Cardiac septum (tissue), 1 donor: Measurements from ENCODE around the gene PLEKHG4. TPM values are rescaled to one million over a fixed set of nuclear protein-coding genes. Genes with fewer than 3 reads are reported as not detected.

ENCODE experiments used
- DNase-seq: peaks from one replicate; pipeline ENCODE4 v3.0.0-alpha.2; 2020; ENCODE audit warnings: low spot score
- intact Hi-C: fragments of 100-400 bp; cut with DNase I; formaldehyde crosslinking; loops from one replicate; pipeline ENCODE4 v1.14.0; 2022
- total RNA-seq: library from RNA; stranded (reverse); fragmentation: NEBNext Ultra II Directional; extraction: Animal tissue kit (Norgen Biotek cat#: 25700); gene quantifications from one replicate; pipeline ENCODE4 v1.2.1, GENCODE V29; 2021
- donor health status: DM: no; HTN: no; CAD: no.

Gene PLEKHG4
- total RNA-seq, 1 donor from 2014 or later = 0.70 TPM

DNA sequence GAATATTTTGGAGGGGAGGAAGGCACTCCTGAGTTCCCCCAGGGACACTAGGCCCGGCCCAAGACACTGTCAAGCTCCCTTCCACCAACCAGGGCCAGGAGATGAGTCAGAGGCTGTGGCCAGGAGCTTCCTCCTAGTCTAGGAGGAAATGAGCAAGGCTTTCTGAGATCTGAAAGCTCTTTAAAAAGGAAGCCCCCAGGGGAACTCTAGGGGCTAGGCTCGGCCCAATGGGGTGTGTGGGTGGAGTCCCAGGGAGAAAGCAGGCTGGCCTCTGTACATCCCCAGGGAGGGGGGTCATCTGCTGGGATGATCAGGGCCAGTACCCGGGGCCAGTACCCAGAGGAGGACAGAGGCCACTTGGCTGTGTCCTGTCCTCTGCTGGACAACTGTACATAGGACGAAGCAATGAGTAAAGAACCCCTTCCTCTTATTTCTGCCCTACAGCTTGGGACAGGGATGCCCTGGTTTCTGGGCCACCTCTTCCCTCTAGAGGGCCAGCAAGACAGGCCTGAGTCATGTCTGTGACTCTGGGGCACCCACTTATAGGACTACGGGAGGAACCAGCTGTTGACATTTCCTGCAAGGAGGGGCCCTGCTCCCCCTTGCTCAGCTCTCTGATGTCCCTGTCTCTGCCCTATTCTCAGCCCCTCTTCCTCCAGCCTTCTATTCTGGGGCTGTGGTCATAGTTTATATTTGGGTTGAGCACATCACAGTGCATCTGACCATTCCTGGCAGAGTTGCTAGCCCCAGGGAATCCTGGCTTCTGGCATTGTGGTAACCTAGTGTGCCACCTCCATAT, 34.7 kb upstream of the PLEKHG4 start:
- DNase-seq = peak; percentile 95
- intact Hi-C loops = loop anchor here (5.0 kb wide), 1 partner anchor 267 kb away; no protein-coding TSS in a partner anchor

DNA sequence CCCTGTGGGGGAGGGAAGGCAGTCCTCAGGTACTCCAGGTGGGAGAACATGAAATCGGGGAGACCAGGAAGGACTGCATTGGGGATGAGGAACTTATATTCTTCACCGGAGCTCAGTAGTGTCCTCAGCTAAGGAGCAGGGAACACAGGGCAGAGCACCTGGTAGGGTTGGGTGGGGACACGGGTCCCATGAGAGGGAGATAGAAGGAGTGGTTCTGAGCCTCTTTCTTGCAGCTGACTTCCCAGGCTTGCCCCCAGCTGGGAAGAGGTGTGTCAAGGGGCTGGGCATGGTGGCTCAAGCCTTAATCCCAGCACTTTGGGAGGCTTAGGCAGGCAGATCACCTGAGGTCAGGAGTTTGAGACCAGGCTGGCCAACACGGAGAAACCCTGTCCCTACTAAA, 34.1 kb upstream of the PLEKHG4 start:
- intact Hi-C loops = loop anchor here (5.0 kb wide), 1 partner anchor 268 kb away; no protein-coding TSS in a partner anchor
- DNase-seq = no peak

DNA sequence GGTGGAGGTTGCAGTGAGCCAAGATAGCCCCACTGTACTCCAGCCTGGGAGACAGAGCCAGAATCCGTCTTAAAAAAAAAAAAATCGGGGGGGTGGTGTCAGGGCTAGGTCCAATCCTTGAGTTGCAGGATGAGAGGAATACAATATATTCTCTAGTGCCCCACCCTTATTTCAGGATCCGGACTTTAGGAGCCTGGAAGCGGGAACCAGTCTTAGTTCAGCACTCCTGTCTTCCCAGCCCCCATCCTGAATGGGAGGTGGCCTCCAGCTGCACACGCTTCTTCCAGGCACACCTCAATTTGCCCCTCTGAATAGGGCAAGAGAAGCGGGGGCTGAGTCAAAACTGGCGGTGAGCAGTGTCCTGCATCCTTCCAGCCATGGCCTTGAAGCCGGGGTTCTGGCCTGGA, 33.7 kb upstream of the PLEKHG4 start:
- intact Hi-C loops = loop anchor here (5.0 kb wide), 1 partner anchor 268 kb away; no protein-coding TSS in a partner anchor

DNA sequence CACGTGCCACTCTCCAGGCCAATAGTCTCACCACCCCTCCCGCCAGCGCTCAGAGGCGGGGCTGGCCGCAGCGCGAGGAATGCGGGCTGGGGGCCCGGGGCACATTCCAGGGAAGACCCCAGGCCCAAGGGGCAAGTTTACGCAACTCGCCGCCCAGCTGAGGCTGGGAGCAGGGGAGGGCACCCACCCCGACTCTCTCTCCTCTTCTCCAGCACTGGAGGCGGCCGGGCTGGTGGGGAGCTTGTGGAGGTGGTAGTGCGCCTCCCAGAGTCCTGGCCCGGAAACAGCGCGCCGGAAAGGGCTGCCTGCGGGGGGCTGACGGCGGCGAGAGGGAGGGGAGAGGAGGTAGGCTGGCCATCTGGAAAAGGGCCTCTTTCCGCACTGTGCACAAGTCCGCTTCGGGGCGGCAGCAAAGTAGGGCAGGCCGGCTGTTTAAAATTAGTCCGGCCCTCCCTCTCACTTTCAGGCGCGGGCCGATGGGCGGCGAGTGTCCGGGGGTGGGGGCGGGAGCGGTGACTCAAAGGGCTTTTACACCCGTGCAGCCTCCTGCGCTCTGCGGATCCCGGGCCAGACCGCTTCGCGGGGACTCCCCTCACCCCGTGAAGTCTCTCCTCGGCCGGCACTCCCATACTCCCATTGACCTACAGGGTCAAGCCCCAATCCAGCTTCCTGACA, 33.1 kb upstream of the PLEKHG4 start:
- intact Hi-C loops = loop anchor here (5.0 kb wide), 1 partner anchor 269 kb away; no protein-coding TSS in a partner anchor
- DNase-seq = peak; percentile 93

More for the DNA sequence above, 33.7 kb upstream of the PLEKHG4 start:
- no peak for DNase-seq

DNA sequence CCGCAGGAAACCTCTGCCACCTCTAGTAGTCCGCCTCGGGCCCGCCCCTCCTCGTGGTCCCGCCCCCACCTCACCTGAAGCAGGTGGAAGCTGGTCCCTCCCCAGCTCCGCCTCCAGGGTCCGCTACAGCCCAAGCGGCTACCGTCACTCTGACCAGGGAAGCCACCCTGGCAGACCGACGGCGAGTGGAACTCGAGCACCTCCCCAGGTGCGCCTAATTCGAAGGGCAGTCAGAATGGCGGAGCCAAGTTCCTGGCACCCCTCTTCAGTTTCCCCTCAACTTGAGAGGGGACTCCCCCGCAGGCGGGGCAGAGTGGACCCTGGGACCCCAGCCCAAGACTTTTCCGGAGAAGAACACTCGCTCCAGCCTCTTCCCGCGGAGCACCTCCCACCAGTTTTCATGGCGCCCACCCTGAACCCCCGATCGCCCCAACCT, 32.6 kb upstream of the PLEKHG4 start:
- intact Hi-C loops = loop anchor here (1.0 to 5.0 kb wide), 2 partner anchors 20 to 269 kb away; no protein-coding TSS in a partner anchor
- DNase-seq = peak; percentile 87

DNA sequence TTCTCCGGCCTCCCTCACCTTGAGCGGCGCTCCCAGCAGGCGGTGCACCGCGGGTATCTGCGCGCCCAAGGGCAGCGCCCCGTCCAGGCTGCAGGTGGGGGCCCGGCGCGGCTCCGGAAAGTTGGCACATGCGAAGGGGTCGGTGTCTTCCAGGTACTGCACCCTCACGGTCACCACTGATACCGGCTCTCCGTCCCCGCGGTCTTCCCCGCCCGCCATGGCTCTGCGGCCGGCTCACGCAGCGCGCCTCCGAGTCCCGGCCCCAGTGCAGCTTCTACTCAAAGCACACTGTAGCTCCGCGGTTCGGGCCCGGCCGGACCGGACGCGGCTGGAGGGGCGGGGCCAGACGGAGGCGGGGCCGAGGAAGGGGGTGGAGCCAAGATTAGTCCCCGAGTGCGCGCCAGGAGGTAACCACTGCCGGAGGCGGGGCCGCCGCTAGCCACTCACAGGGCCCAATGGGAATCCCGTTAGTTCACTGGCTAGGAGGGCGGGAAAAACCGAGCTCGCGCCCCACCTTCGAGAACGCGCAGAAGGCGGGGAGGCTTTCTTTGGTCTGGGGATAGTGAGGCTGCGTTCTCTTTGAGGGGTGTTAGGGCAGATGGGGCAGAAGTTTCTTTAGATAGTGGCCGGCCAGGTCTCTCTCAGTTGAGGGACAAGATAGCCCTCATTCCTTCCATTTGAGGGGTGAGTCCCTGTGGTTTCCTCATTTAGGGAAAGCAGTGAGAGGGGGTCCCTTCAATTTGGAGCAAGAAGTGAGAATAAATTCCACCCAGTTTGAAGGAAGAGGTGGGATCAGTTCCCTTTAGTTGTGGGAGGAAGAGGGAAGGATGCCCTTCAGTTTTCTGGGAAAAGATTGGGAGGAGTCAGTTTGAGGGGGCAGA, 31.9 kb upstream of the PLEKHG4 start, which contains the start of gene FHOD1:
Gene FHOD1, minus strand, starts transcription at position 290 of the 881 bp plus-strand sequence. Its CDS starts 71 bp downstream, at position 219.
- peak; percentile 100 for DNase-seq
- intact Hi-C loops = loop anchor here (1.0 to 5.0 kb wide), 2 partner anchors 21 to 270 kb away; no protein-coding TSS in a partner anchor

DNA sequence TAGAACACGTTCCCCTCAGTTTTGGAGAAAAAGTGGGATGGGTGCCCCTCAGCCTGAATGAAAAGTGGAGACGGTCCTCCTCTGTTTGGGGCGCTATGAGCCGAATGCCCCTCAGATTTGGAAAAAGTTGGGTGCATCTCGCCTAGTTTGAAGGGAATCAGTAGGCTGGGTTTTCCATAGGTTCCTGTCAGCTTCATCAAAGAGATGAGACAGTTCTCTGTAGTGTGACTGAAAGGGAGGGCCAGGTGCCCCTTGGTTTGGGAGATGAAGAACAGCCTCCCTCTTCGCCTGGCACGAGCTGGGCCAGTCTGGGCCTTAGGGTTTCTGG, 31.3 kb upstream of the PLEKHG4 start:
- DNase-seq = no peak
- intact Hi-C loops = loop anchor here (5.0 kb wide), 1 partner anchor 271 kb away; no protein-coding TSS in a partner anchor

DNA sequence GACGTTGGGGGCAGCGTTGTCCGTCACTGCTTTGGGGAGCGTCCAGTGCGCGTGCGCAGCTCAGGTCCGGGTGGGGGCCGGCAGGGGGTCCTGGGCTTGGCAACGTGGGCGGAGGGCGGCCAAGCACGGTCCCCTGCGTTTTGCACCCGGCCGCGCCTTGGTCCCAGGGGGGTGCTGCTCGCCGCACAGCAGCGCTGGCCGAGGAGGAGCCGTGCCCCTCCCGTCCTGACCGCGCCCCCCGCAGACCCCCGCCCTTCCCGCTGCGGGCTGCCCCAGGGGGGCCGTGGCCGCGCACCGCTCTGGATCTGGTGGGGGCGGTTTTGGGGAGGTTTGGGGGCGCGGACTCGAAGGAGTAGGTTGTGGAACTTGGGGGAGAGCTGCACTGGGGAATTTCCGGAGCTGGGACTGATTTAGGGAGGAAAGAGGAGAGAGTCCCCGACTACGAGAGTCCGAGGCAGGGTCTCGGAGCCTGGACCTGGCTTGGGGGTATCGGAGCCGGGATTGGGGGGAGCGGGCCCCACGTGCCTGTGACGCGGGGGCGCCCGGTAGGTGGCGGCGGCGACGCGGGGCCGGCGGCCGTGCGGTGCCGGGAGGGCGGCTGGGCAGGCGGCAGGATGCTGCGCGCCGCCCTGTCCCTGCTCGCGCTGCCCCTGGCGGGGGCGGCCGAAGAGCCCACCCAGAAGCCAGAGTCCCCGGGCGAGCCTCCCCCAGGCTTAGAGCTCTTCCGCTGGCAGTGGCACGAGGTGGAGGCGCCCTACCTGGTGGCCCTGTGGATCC, 30.7 kb upstream of the PLEKHG4 start, which contains the start of gene SLC9A5:
Gene SLC9A5, plus strand, starts transcription at position 579 of the 777 bp plus-strand sequence. Its CDS starts 36 bp downstream, at position 615.
- peak; percentile 82 for DNase-seq
- intact Hi-C loops = loop anchor here (5.0 kb wide), 1 partner anchor 271 kb away; no protein-coding TSS in a partner anchor

DNA sequence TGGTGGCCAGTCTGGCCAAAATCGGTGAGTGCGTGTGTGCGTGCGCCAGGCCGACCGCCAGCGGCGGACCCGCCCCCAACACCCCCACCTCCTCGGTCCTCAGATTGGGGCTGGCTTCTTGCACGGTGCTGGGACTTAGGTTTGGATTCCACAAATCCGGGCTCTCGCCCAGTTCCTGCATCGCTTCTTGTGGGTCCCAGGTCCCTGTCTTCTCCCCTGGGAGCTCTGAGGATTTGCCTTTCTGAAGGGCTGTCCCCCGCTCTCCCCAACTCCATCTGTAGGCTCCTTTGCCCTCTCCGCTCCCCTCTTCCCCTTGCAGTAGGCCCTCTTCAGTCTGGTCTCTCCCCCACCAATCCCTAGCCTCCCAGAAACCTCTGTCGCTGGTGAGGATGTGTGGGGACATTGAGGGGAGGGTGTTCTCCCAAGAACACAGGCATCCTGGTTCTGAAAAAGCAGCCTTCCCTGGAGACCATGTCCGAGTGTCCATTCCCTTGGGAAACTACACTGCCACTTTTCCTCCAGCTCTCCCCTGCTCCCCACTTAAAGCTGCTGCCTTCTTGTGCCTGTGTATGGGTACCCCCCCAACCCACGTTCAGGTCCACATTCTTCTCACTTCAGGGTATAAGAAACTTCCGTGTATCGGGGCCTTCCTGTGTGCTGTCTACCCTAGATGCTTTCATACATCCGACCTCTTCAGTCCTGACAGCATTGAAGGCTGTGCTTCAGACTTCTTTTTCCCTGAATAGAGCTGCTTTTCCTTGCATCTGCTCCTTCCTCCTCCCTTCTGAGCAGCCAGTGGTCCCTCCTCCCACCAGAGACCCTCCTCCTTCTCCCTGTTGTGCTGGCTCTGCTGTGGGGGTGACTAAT, 29.9 kb upstream of the PLEKHG4 start:
- DNase-seq = no peak
- intact Hi-C loops = loop anchor here (5.0 kb wide), 1 partner anchor 272 kb away; no protein-coding TSS in a partner anchor

DNA sequence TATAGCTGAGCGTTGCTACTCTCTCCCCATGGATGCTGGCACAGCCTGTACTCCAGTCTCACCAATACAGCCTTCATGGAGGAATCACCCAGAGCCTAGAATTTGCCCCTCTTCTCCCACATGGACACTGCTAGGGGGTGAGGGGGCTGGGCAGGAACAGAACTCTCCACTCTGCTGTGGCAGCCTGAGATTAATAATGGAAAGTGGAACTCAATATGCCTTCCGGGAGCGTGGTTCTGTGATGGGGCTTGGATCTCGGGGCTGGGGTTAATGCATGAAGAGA, 29.3 kb upstream of the PLEKHG4 start:
- DNase-seq = no peak
- intact Hi-C loops = no loop called here

DNA sequence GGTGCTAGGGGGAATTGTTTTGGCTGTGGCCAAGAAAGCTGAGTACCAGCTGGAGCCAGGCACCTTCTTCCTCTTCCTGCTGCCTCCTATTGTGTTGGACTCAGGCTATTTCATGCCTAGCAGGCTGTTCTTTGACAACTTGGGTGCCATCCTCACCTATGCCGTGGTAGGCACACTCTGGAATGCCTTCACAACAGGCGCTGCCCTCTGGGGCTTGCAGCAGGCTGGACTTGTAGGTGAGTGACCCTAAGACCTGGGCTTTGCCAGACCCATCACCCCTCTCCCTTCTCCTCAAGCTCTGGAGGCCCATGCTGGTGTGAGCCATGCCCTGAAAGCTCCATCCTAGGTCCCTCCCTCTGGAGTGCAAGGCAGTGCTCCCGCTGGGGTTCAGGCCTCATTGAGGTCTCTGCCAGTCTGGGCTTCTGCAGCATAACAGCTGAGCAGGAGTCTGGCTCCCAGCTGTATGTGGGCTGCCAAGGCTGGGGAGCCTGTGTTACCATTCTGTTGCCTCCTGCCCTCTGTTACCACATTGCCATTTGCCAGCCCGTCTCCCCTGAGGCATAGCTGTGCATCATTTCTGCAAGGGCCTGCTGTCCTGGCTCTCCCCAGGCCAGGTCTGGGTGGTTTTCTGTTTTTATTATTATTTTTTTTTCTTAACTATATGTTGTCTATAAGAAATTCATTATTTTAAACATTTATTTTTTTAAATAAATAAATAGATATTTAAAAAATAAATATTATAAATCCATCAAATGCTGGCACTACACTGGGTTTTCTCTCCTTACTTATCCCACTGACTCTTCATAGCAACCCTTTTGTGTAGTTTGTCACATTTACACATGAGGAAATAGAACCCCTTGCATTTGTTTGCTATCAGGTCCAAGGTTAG, 26.5 kb upstream of the PLEKHG4 start:
- intact Hi-C loops = no loop called here
- DNase-seq = no peak

DNA sequence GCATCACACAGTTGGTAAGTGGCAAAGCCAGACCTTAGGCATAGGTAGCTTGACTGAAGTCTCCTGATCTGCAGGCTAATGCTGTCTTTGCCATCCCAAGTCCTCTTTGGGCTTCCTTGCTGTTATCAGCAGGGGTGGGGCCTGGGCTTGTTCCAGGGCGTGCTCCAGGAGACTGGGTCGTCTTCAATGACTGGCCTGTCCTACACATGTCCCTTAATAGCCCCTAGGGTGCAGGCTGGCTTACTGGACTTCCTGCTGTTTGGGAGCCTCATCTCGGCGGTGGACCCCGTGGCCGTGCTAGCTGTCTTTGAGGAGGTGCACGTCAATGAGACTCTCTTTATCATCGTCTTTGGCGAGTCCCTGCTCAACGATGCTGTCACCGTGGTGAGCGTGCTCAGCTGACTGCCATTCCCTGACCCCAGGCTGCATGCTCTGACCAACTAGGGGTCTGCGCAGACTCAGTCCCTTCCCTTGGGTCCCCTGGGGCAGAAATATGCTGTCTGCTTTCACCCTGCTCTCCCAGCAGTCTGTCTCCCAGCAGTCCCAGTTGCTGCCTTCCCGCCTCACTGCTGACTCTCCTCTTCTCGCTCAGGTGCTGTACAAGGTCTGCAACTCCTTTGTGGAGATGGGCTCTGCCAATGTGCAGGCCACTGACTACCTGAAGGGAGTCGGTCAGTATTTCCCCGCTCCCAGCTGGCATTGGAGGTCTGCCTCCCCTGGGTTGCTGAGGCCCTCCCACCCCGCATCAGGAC, 24.4 kb upstream of the PLEKHG4 start:
- DNase-seq = no peak
- intact Hi-C loops = no loop called here

DNA sequence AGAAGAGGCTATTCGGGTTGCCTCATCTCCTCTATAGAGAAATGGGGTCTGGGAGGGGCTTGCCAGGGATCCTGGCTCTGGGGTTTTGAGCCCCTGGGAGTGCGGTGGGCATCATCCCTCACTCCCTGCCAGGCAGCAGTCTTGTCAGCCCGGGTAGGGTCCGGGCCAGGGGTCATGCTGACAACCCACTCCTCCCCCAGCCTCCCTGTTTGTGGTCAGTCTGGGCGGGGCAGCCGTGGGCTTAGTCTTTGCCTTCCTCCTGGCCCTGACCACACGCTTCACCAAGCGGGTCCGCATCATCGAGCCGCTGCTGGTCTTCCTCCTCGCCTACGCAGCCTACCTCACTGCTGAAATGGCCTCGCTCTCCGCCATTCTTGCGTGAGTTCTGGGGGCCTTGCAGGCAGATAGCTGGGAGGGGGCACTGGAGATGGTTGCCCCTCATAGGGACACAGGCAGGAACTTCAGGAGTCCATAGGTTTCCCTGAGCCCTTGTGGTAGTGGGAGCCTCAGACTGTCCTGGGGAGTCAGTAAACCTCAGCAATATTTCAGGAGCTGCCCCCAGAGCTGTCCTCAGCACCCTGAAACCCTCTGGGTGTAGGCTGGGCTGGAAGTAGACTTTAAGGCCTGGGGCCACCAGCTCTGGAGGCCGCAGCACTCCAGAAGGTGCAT, 23.6 kb upstream of the PLEKHG4 start:
- no peak for DNase-seq
- intact Hi-C loops = no loop called here

DNA sequence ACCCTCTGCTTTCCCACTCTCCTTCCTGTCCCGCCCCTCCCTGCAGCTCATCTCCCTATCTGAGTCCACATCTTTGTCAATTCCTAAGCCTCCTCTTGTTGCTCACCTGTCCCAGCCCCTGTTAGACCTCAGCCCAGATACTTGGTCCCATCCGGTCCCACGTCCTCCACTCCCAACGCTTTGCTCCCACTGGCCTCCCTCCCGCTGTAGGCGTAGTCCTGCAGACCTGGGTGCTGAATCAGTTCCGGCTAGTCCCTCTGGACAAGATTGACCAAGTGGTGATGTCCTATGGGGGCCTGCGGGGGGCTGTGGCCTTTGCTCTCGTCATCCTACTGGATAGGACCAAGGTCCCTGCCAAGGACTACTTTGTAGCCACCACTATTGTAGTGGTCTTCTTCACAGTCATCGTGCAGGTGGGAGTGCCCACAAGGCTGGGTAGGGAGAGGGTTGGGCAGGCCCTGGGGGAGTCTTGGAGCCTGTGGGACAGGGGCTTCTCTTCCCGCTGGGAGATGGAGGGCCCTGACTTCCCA, 22.6 kb upstream of the PLEKHG4 start:
- intact Hi-C loops = no loop called here
- no peak for DNase-seq

DNA sequence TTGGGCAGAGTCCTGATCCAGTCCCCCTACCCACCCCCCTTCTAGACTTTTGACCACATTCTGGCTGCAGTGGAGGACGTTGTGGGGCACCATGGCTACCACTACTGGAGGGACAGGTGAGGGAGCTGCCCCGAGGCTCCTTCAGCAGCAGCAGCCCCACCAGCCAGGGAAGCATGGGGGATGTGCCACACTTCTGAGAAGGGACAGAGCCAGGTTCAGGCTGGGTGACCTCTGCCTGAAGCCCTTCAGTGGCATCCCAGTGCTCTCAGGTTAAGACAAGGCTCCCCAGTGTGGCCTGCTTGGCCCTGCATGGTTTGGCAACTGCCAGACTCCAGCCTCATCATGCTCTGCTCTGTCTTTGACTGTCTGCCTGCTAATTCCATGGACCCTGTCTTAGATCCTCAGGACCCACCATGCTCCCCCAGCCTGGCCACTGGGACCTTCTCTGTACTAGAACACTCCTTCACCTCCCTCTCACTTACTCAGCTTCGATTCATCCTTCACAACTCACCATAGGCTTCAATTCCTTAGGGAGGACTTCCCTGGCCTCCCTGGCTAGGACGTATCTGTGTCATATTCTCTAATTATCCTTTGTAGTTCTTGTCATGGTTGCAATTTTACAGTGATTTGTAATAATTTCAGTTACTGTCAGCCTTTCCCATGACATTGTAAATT, 21.7 kb upstream of the PLEKHG4 start:
- intact Hi-C loops = no loop called here
- no peak for DNase-seq
